Nephron progenitor cell (in vitro differentiated cells): ENCODE results near the gene GOLGA6L26.
"Not testable (repeated sequence)": the region's sequence is repeated elsewhere in the genome, so short reads cannot be mapped to it uniquely, and the experiment has no call there.

Experiments used
- DNase-seq: peaks from one replicate; pipeline ENCODE4 v3.0.0; 2021
- H3K27ac Mint-ChIP-seq: 2 replicates; pipeline ENCODE4 v1.8.0; 2021; ENCODE audit warnings: mild to moderate bottlenecking, moderate library complexity, mixed read lengths
- H3K27me3 Mint-ChIP-seq: 2 replicates; pipeline ENCODE4 v1.8.0; 2021; ENCODE audit warnings: mild to moderate bottlenecking, low read depth, mixed read lengths; ENCODE audit not compliant: poor library complexity
- H3K36me3 Mint-ChIP-seq: 2 replicates; pipeline ENCODE4 v1.8.0; 2021; ENCODE audit warnings: low read depth, mixed read lengths
- H3K4me1 Mint-ChIP-seq: 2 replicates; pipeline ENCODE4 v1.8.0; 2021; ENCODE audit warnings: mixed read lengths
- H3K4me3 Mint-ChIP-seq: 2 replicates; pipeline ENCODE4 v1.8.0; 2021; ENCODE audit warnings: mild to moderate bottlenecking, moderate library complexity, mixed read lengths
- H3K9me3 Mint-ChIP-seq: 2 replicates; pipeline ENCODE4 v1.8.0; 2021; ENCODE audit warnings: mild to moderate bottlenecking, moderate library complexity, mixed read lengths
- TF ChIP-seq, protein P1 (sequence below): fragments of 200-600 bp; sonication (generic); IDR thresholded peaks from 2 replicates; pipeline ENCODE4 v1.5.0; 2021; ENCODE audit warnings: antibody characterized with exemption

GOLGA6L26 gene, protein sequence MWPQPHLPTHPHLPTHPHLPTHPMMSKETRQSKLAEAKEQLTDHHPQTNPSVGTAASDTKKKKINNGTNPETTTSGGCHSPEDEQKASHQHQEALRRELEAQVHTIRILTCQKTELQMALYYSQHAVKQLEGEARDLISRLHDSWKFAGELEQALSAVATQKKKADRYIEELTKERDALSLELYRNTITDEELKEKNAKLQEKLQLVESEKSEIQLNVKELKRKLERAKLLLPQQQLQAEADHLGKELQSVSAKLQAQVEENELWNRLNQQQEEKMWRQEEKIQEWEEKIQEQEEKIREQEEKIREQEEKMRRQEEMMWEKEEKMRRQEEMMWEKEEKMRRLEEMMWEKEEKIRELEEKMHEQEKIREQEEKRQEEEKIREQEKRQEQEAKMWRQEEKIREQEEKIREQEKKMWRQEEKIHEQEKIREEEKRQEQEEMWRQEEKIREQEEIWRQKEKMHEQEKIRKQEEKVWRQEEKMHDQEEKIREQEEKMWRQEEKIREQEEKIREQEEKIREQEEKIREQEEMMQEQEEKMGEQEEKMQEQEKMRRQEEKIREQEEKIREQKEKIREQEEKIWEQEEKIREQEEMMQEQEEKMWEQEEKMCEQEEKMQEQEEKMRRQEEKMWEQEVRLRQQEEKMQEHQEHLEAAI

DNA sequence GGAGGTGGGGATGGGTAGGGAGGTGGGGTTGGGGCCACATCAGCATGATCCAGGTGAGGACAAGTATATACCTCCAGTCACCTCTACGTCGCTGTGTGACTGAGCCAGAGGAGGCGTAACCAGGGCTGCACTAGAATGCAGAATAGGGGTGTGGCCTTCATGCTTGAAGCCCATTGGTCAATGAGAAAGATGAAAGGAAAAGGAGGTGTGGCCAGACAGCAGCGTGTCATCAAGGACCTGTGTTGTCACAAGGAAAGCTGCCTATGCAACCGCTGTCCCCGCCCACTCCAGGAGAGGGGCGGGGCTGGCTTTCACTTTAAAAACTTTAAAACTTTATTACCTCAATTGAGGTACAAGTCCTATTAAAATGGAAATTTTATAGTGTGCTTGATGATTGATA lies at the start of gene GOLGA6L26:
Gene GOLGA6L26 (minus strand): TSS at position 101 of the 400 bp plus-strand sequence. CDS start 61 bp downstream, at position 40.
- not testable (repeated sequence) for H3K36me3 Mint-ChIP-seq, H3K27ac Mint-ChIP-seq, H3K4me3 Mint-ChIP-seq, DNase-seq, H3K4me1 Mint-ChIP-seq, H3K27me3 Mint-ChIP-seq, H3K9me3 Mint-ChIP-seq

DNA sequence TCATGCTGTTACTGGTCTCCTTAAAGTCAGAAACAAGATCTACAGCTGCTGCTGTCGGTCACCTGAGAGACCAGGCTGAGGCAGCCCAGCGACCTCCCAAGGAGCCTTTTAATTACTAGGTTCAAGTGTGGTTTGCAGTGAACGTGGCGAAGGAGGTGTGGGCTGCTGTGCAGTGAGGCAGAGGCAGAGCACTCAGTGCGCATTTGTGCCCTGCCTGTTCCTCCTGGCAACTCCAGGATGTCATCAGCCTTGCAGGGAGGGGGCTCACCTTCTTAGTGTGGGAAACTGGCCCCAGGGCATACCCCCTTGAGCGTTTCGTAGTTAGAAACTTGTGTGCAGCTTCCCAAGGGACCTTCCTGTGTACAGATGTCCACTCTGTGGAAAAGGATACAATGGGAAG lies 47.2 kb upstream of the GOLGA6L26 start:
- not testable (repeated sequence) for H3K36me3 Mint-ChIP-seq, H3K27me3 Mint-ChIP-seq, H3K27ac Mint-ChIP-seq, H3K4me1 Mint-ChIP-seq, DNase-seq, H3K4me3 Mint-ChIP-seq
- H3K9me3 Mint-ChIP-seq: peaks cover 50% of the 10 kb centered on the region

DNA sequence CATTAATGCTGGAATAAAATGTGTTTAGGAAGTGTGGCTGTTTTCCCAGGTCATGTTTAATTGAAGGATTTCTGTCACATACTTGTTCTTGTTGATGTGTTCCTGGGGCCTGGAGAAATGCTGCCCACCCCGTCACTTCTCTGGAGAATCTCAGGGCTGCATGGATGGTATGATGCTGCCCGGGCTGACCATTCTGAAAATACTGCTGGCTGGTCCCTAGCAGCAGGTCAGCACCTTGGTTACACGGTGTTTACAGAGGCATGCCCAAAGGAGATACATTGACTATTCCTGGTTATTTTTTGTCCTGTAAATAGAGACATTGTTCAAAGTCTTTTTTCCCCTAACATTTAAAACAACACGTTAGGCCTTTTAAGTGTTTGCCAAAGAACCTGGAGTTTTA lies 46.7 kb upstream of the GOLGA6L26 start:
- H3K27ac Mint-ChIP-seq, H3K27me3 Mint-ChIP-seq, H3K4me1 Mint-ChIP-seq, DNase-seq, H3K36me3 Mint-ChIP-seq, H3K4me3 Mint-ChIP-seq: not testable (repeated sequence)
- H3K9me3 Mint-ChIP-seq: peaks cover 48% of the 10 kb centered on the region

DNA sequence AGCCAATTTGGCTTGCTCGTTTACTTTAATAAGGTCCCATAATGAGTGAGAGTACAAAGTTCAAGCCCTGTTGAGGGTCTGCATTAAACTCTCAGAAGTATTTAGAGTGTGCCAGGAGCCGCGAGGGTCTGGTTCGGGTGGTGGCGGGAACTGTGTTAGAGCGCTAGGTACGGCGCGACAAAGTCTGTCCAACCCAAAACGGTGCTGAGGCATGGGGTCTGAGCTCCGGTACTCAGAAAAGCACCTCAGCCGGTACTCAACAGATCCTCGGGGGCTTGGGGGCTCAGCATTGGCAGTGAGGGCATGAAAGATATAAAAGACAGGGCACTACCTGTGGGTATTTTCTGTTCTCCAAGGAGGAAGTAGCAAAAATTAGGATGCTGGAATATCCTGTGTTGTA lies 45.0 kb upstream of the GOLGA6L26 start:
- H3K4me1 Mint-ChIP-seq, DNase-seq, H3K4me3 Mint-ChIP-seq, H3K36me3 Mint-ChIP-seq, H3K27me3 Mint-ChIP-seq, H3K27ac Mint-ChIP-seq: not testable (repeated sequence)
- peaks cover 42% of the 10 kb centered on the region for H3K9me3 Mint-ChIP-seq

DNA sequence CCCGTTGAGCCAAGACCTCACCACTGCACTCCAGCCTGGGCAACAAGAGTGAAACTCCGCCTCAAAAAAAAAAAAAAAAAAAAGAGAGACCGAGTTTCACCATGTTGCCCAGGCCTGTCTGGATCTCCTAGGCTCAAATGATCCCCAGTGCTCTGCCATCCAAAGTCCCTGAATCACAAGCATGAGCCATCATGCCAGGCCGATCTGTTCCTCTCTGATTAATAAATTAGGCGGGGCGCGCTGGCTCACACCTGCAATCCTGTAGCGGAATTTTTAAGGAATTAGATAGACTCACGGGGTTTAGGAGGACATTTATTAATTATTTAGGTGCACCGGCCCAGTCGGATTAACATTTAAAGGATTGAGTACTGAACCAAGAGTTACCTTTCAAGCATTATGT lies 40.2 kb upstream of the GOLGA6L26 start:
- not testable (repeated sequence) for H3K36me3 Mint-ChIP-seq, H3K27me3 Mint-ChIP-seq, DNase-seq, H3K4me3 Mint-ChIP-seq, H3K4me1 Mint-ChIP-seq, H3K27ac Mint-ChIP-seq
- H3K9me3 Mint-ChIP-seq: peaks cover 42% of the 10 kb centered on the region

DNA sequence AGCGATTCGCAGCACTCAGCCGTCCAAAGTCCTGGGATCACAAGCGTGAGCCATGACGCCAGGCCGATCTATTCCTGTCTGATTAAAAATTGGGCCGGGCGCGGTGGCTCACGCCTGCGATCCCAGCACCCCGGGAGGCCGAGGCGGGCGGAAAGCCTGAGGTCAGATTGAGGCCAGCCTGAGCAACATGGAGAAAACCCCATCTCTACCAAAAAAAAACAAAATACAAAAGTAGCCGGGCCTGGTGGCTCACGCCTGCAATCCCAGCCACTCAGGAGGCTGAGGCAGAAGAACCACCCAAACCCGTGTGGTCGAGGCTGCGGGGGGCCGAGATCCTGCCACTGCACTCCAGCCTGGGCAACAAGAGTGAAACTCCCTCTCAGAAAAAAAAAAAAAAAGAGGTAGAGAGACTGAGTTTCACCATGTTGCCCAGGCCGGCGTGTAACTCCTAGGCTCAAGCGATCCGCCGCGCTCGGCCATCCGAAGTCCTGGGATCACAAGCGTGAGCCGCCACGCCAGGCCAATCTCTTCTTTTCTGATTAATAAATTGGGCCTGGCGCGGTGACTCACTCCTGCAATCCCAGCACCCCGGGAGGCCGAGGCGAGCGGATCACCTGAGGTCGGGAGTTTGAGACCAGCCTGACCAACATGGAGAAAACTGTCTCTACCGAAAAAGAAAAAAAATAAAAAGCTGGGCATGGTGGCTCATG lies 39.0 kb upstream of the GOLGA6L26 start:
- H3K4me1 Mint-ChIP-seq, H3K27ac Mint-ChIP-seq, DNase-seq, H3K36me3 Mint-ChIP-seq, H3K27me3 Mint-ChIP-seq, H3K4me3 Mint-ChIP-seq: not testable (repeated sequence)
- peaks cover 42% of the 10 kb centered on the region for H3K9me3 Mint-ChIP-seq

DNA sequence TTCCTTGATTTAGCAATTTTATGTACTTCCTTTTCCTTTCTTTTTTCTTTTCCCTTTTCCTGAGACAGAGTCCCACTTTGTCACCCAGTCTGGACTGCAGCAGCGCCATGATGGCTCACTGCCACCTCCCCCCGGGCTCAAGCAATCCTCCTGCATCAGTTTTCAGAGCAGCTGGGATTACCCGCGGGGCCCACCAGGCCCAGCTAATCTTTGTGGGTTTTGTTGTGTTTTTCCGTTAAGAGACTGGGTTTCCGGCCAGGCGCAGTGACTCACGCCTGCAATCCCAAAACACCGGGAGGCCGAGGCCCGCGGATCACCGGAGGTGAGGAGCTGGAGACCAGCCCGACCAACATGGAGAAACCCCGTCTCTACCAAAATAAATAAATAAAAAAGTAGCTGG lies 38.3 kb upstream of the GOLGA6L26 start:
- H3K27me3 Mint-ChIP-seq: no peaks in the 10 kb centered on the region
- no peak for DNase-seq
- H3K4me1 Mint-ChIP-seq: no peaks in the 10 kb centered on the region
- no peaks in the 10 kb centered on the region for H3K36me3 Mint-ChIP-seq
- no peak overlapping the region for H3K4me3 Mint-ChIP-seq
- TF ChIP-seq, protein P1, sequence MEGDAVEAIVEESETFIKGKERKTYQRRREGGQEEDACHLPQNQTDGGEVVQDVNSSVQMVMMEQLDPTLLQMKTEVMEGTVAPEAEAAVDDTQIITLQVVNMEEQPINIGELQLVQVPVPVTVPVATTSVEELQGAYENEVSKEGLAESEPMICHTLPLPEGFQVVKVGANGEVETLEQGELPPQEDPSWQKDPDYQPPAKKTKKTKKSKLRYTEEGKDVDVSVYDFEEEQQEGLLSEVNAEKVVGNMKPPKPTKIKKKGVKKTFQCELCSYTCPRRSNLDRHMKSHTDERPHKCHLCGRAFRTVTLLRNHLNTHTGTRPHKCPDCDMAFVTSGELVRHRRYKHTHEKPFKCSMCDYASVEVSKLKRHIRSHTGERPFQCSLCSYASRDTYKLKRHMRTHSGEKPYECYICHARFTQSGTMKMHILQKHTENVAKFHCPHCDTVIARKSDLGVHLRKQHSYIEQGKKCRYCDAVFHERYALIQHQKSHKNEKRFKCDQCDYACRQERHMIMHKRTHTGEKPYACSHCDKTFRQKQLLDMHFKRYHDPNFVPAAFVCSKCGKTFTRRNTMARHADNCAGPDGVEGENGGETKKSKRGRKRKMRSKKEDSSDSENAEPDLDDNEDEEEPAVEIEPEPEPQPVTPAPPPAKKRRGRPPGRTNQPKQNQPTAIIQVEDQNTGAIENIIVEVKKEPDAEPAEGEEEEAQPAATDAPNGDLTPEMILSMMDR: no peak
- H3K9me3 Mint-ChIP-seq: peaks cover 42% of the 10 kb centered on the region
- no peak overlapping the region for H3K27ac Mint-ChIP-seq

DNA sequence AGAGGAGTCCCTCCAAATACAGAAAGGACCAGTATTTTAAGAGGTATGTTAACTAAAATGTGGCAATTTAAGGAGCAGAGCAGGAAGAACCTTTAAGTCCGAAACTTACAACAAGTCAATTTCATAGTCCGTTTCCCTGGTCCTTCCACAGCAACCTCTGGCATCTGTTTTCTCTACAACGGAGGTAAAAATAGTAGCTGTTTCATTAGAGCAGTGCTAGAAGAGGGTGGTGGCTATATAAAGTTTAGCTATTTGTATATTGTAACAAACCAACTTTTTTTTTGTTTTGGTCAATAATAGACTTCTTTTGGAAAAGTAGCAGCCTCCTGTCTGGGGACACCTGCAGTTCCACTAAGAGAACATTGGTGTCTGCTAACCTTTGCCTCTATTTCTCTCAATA lies 37.9 kb upstream of the GOLGA6L26 start:
- not testable (repeated sequence) for H3K36me3 Mint-ChIP-seq, H3K4me3 Mint-ChIP-seq, H3K27ac Mint-ChIP-seq, H3K4me1 Mint-ChIP-seq, H3K27me3 Mint-ChIP-seq, DNase-seq
- H3K9me3 Mint-ChIP-seq: peaks cover 42% of the 10 kb centered on the region

DNA sequence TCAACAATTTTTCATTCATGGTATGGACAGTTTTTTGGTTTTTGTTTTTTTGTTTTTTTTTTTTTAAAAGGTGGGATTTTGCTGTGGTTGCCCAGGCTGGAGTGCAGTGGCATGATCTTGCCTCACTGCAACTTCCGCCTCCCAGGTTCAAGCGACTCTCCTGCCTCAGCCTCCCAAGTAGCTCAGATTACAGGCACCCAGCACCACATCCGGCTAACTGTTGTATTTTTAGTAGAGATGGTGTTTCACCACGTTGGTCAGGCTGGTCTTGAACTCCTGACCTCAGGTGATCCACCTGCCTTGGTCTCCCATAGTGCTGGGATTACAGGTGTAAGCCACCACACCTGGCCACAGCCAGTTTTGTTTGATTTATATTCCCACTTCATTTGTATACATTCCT lies 37.1 kb upstream of the GOLGA6L26 start:
- H3K27me3 Mint-ChIP-seq, DNase-seq, H3K4me1 Mint-ChIP-seq, H3K27ac Mint-ChIP-seq, H3K4me3 Mint-ChIP-seq, H3K36me3 Mint-ChIP-seq: not testable (repeated sequence)
- peaks cover 35% of the 10 kb centered on the region for H3K9me3 Mint-ChIP-seq
